SJCRH30 (cell line): Measurements from ENCODE around the gene ALB. TPM values are rescaled to one million over a fixed set of nuclear protein-coding genes. Genes with fewer than 3 reads are reported as not detected.
"Not testable (repeated sequence)": the region's sequence is repeated elsewhere in the genome, so short reads cannot be mapped to it uniquely, and the experiment has no call there.

Experiments
- DNase-seq, 2 experiments: peaks; one replicate each; pipeline ENCODE4 v3.0.0-alpha.2; 2015 to 2020
- H3K27ac ChIP-seq: fragments of 250-450 bp; sonication (Bioruptor Pico); 2 replicates; pipeline ENCODE4 v1.5.1; 2020; ENCODE audit warnings: mild to moderate bottlenecking, moderate library complexity
- H3K27me3 ChIP-seq: fragments of 250-450 bp; sonication (Bioruptor Pico); 2 replicates; pipeline ENCODE4 v1.5.1; 2020; ENCODE audit warnings: mild to moderate bottlenecking, moderate library complexity
- H3K36me3 ChIP-seq: fragments of 250-450 bp; sonication (Bioruptor Pico); 2 replicates; pipeline ENCODE4 v1.5.1; 2020; ENCODE audit warnings: mild to moderate bottlenecking, moderate library complexity
- H3K4me1 ChIP-seq: fragments of 250-450 bp; sonication (Bioruptor Pico); 2 replicates; pipeline ENCODE4 v1.5.1; 2020; ENCODE audit warnings: mild to moderate bottlenecking, moderate library complexity
- H3K4me3 ChIP-seq: fragments of 250-450 bp; sonication (Bioruptor Pico); 2 replicates; pipeline ENCODE4 v1.5.1; 2020; ENCODE audit warnings: mild to moderate bottlenecking, moderate library complexity
- H3K9me3 ChIP-seq: fragments of 250-450 bp; sonication (Bioruptor Pico); replicated peaks from 2 replicates; pipeline ENCODE4 v1.5.1; 2020; ENCODE audit warnings: mild to moderate bottlenecking, moderate library complexity
- total RNA-seq: library from RNA; depleted of rRNA; stranded (reverse); fragments of >200 nt; shearing (Covaris generic); gene quantifications from 2 replicates; pipeline ENCODE4 v1.2.3, GENCODE V29; 2014; rRNA removed

The ALB gene
- total RNA-seq = not detected in 2 replicates

GRCh38 chr4:73404042-73404441 is at the start of gene ALB:
Gene ALB (plus strand): TSS chr4:73404287. CDS start chr4:73404328, 41 bp downstream.
- Histone ChIP-seq H3K4me3 (no peak within 1 kb of the TSS), H3K27ac (no peak within 1 kb of the TSS), H3K36me3 (no peaks in the 10 kb centered on the region), H3K4me1 (no peaks in the 10 kb centered on the region), H3K9me3 (no peaks in the 10 kb centered on the region), H3K27me3 (no peaks in the 10 kb centered on the region)
- no peak for DNase-seq

- H3K4me1 ChIP-seq, H3K27me3 ChIP-seq, H3K27ac ChIP-seq, H3K36me3 ChIP-seq, H3K9me3 ChIP-seq, DNase-seq, H3K4me3 ChIP-seq: not testable (repeated sequence)
Observed at GRCh38 chr4:73357174-73357573, 46.9 kb upstream of the ALB start.

GRCh38 chr4:73369506-73370199 is 34.4 kb upstream of the ALB start:
- not testable (repeated sequence) for H3K27ac ChIP-seq, H3K27me3 ChIP-seq, H3K36me3 ChIP-seq

GRCh38 chr4:73375328-73375741 is 28.8 kb upstream of the ALB start:
- H3K27me3 ChIP-seq = no peaks in the 10 kb centered on the region
- H3K9me3 ChIP-seq = no peaks in the 10 kb centered on the region
- H3K4me3 ChIP-seq = no peak overlapping the region

More at GRCh38 chr4:73369506-73370199, 34.4 kb upstream of the ALB start:
- DNase-seq, H3K9me3 ChIP-seq, H3K4me1 ChIP-seq, H3K4me3 ChIP-seq: not testable (repeated sequence)

GRCh38 chr4:73376251-73376650 is 27.8 kb upstream of the ALB start:
- H3K36me3 ChIP-seq = no peaks in the 10 kb centered on the region
- H3K9me3 ChIP-seq = no peaks in the 10 kb centered on the region
- no peaks in the 10 kb centered on the region; the same call in 1 of the 2 replicates for H3K4me1 ChIP-seq
- no peaks in the 10 kb centered on the region for H3K27me3 ChIP-seq
- H3K4me3 ChIP-seq = no peak overlapping the region
- no peak overlapping the region for H3K27ac ChIP-seq
- DNase-seq = no peak

More at GRCh38 chr4:73375328-73375741, 28.8 kb upstream of the ALB start:
- Histone ChIP-seq H3K36me3 (no peaks in the 10 kb centered on the region), H3K27ac (no peak overlapping the region), H3K4me1 (no peaks in the 10 kb centered on the region; the same call in 1 of the 2 replicates)
- DNase-seq = no peak

GRCh38 chr4:73376976-73377375 is 27.1 kb upstream of the ALB start:
- H3K27ac ChIP-seq = no peak overlapping the region
- H3K4me1 ChIP-seq = no peaks in the 10 kb centered on the region; the same call in 1 of the 2 replicates
- H3K4me3 ChIP-seq = no peak overlapping the region
- no peak for DNase-seq
- H3K27me3 ChIP-seq = no peaks in the 10 kb centered on the region
- H3K36me3 ChIP-seq = no peaks in the 10 kb centered on the region
- no peaks in the 10 kb centered on the region for H3K9me3 ChIP-seq

GRCh38 chr4:73378887-73379286 is 25.2 kb upstream of the ALB start:
- Histone ChIP-seq H3K36me3 (no peaks in the 10 kb centered on the region), H3K4me3 (no peak overlapping the region), H3K4me1 (no peaks in the 10 kb centered on the region), H3K27ac (no peak overlapping the region), H3K9me3 (no peaks in the 10 kb centered on the region), H3K27me3 (no peaks in the 10 kb centered on the region)
- no peak for DNase-seq

GRCh38 chr4:73379946-73380345 is 24.1 kb upstream of the ALB start:
- Histone ChIP-seq H3K4me3 (no peak overlapping the region), H3K4me1 (no peaks in the 10 kb centered on the region), H3K27me3 (no peaks in the 10 kb centered on the region), H3K9me3 (no peaks in the 10 kb centered on the region), H3K27ac (no peak overlapping the region), H3K36me3 (no peaks in the 10 kb centered on the region)
- DNase-seq = no peak

GRCh38 chr4:73381214-73381613 is 22.9 kb upstream of the ALB start:
- no peak for DNase-seq
- H3K36me3 ChIP-seq = no peaks in the 10 kb centered on the region
- no peaks in the 10 kb centered on the region for H3K27me3 ChIP-seq
- H3K4me1 ChIP-seq = no peaks in the 10 kb centered on the region
- H3K27ac ChIP-seq = no peak overlapping the region
- no peak overlapping the region for H3K4me3 ChIP-seq
- H3K9me3 ChIP-seq = no peaks in the 10 kb centered on the region

- H3K9me3 ChIP-seq = no peaks in the 10 kb centered on the region
- no peak overlapping the region for H3K27ac ChIP-seq
- no peak for DNase-seq
- H3K4me1 ChIP-seq = no peaks in the 10 kb centered on the region
- H3K36me3 ChIP-seq = no peaks in the 10 kb centered on the region
- H3K4me3 ChIP-seq = no peak overlapping the region
- no peaks in the 10 kb centered on the region for H3K27me3 ChIP-seq
Observed at GRCh38 chr4:73383452-73383851, 20.6 kb upstream of the ALB start.

GRCh38 chr4:73387552-73387951 is 16.5 kb upstream of the ALB start:
- DNase-seq = no peak
- Histone ChIP-seq H3K4me3 (no peak overlapping the region), H3K36me3 (no peaks in the 10 kb centered on the region), H3K27ac (no peak overlapping the region), H3K9me3 (no peaks in the 10 kb centered on the region), H3K27me3 (no peaks in the 10 kb centered on the region), H3K4me1 (no peaks in the 10 kb centered on the region)

GRCh38 chr4:73388887-73389286 is 15.2 kb upstream of the ALB start:
- Histone ChIP-seq H3K27ac (no peak overlapping the region), H3K4me3 (no peak overlapping the region), H3K4me1 (no peaks in the 10 kb centered on the region), H3K36me3 (no peaks in the 10 kb centered on the region), H3K27me3 (no peaks in the 10 kb centered on the region), H3K9me3 (no peaks in the 10 kb centered on the region)
- no peak for DNase-seq

- not testable (repeated sequence) for H3K36me3 ChIP-seq, H3K4me1 ChIP-seq, H3K9me3 ChIP-seq, DNase-seq, H3K27me3 ChIP-seq, H3K27ac ChIP-seq, H3K4me3 ChIP-seq
Observed at GRCh38 chr4:73389663-73390062, 14.4 kb upstream of the ALB start.

- Histone ChIP-seq H3K36me3 (no peaks in the 10 kb centered on the region), H3K9me3 (no peaks in the 10 kb centered on the region), H3K4me3 (no peak overlapping the region), H3K27ac (no peak overlapping the region), H3K27me3 (no peaks in the 10 kb centered on the region), H3K4me1 (no peaks in the 10 kb centered on the region)
- no peak for DNase-seq
Observed at GRCh38 chr4:73391774-73392173, 12.3 kb upstream of the ALB start.

- Histone ChIP-seq H3K36me3 (no peaks in the 10 kb centered on the region), H3K27ac (no peak overlapping the region), H3K4me3 (no peak overlapping the region), H3K4me1 (no peaks in the 10 kb centered on the region), H3K9me3 (no peaks in the 10 kb centered on the region), H3K27me3 (no peaks in the 10 kb centered on the region)
- no peak for DNase-seq
Observed at GRCh38 chr4:73392936-73393335, 11.2 kb upstream of the ALB start.

GRCh38 chr4:73396304-73396703 is 7.8 kb upstream of the ALB start:
- no peaks in the 10 kb centered on the region for H3K4me1 ChIP-seq
- H3K27ac ChIP-seq = no peak overlapping the region
- no peaks in the 10 kb centered on the region for H3K9me3 ChIP-seq
- 0 out of 2 replicates have a peak, but pooled peaks cover 3% of the 10 kb centered on the region for H3K27me3 ChIP-seq
- no peaks in the 10 kb centered on the region for H3K36me3 ChIP-seq
- DNase-seq = no peak
- H3K4me3 ChIP-seq = no peak overlapping the region
